HEK293 (cell line): ENCODE results near the gene KRI1.

Experiments
- CTCF ChIP-seq: fragments of 450-650 bp; formaldehyde crosslinking; IDR thresholded peaks from 2 replicates; pipeline ENCODE4 v1.5.1; 2016; ENCODE audit warnings: missing biosample characterization, missing genetic modification characterization
- GLI4 ChIP-seq: fragments of 450-650 bp; formaldehyde crosslinking; IDR thresholded peaks from 2 replicates; pipeline ENCODE4 v1.5.1; 2016; ENCODE audit warnings: missing biosample characterization, missing genetic modification characterization
- KLF10 ChIP-seq: fragments of 450-650 bp; IDR thresholded peaks from 2 replicates; pipeline ENCODE4 v1.5.1; 2018; ENCODE audit warnings: missing biosample characterization, mild to moderate bottlenecking, missing genetic modification characterization
- REST ChIP-seq: fragments of 450-650 bp; formaldehyde crosslinking; IDR thresholded peaks from 2 replicates; pipeline ENCODE4 v1.5.1; 2016; ENCODE audit warnings: missing biosample characterization, missing genetic modification characterization
- SALL2 ChIP-seq: fragments of 450-650 bp; formaldehyde crosslinking; IDR thresholded peaks from 2 replicates; pipeline ENCODE4 v1.5.0; 2017; ENCODE audit warnings: missing biosample characterization, mild to moderate bottlenecking, missing genetic modification characterization, borderline replicate concordance
- SP3 ChIP-seq: fragments of 450-650 bp; formaldehyde crosslinking; IDR thresholded peaks from 2 replicates; pipeline ENCODE4 v1.5.1; 2016; ENCODE audit warnings: missing biosample characterization, missing genetic modification characterization
- YY2 ChIP-seq: fragments of 450-650 bp; formaldehyde crosslinking; IDR thresholded peaks from 2 replicates; pipeline ENCODE4 v1.5.1; 2016; ENCODE audit warnings: missing biosample characterization, missing genetic modification characterization
- ZBTB10 ChIP-seq: fragments of 450-650 bp; formaldehyde crosslinking; IDR thresholded peaks from 2 replicates; pipeline ENCODE4 v1.5.1; 2016; ENCODE audit warnings: missing biosample characterization, missing genetic modification characterization
- ZBTB11 ChIP-seq: fragments of 450-650 bp; formaldehyde crosslinking; conservative IDR thresholded peaks from 2 replicates; pipeline ENCODE4 v1.5.1; 2016; ENCODE audit warnings: low read depth, missing biosample characterization, missing genetic modification characterization
- ZBTB7A ChIP-seq: fragments of 450-650 bp; formaldehyde crosslinking; IDR thresholded peaks from 2 replicates; pipeline ENCODE4 v1.5.1; 2016; ENCODE audit warnings: low read depth, missing biosample characterization, missing genetic modification characterization
- ZFHX2 ChIP-seq: fragments of 450-650 bp; formaldehyde crosslinking; conservative IDR thresholded peaks from 2 replicates; pipeline ENCODE4 v1.5.1; 2016; ENCODE audit warnings: missing biosample characterization, missing genetic modification characterization
- ZNF155 ChIP-seq: fragments of 450-650 bp; formaldehyde crosslinking; IDR thresholded peaks from 2 replicates; pipeline ENCODE4 v1.5.1; 2016; ENCODE audit warnings: missing biosample characterization, missing genetic modification characterization
- ZNF335 ChIP-seq: fragments of 450-650 bp; formaldehyde crosslinking; conservative IDR thresholded peaks from 2 replicates; pipeline ENCODE4 v1.5.1; 2016; ENCODE audit warnings: missing biosample characterization, missing genetic modification characterization
- ZNF416 ChIP-seq: fragments of 450-650 bp; formaldehyde crosslinking; IDR thresholded peaks from 2 replicates; pipeline ENCODE4 v1.5.1; 2016; ENCODE audit warnings: missing biosample characterization, missing genetic modification characterization
- ZNF518A ChIP-seq: fragments of 450-650 bp; formaldehyde crosslinking; conservative IDR thresholded peaks from 2 replicates; pipeline ENCODE4 v1.5.1; 2016; ENCODE audit warnings: low read depth, missing biosample characterization, missing genetic modification characterization
- ZNF561 ChIP-seq: fragments of 450-650 bp; IDR thresholded peaks from 2 replicates; pipeline ENCODE4 v1.5.1; 2018; ENCODE audit warnings: missing biosample characterization, missing genetic modification characterization, borderline replicate concordance
- ZNF654 ChIP-seq: fragments of 450-650 bp; formaldehyde crosslinking; IDR thresholded peaks from 2 replicates; pipeline ENCODE4 v1.5.1; 2016; ENCODE audit warnings: low read depth, missing biosample characterization, missing genetic modification characterization
- ZNF660 ChIP-seq: fragments of 450-650 bp; IDR thresholded peaks from 2 replicates; pipeline ENCODE4 v1.5.1; 2018; ENCODE audit warnings: missing biosample characterization, mild to moderate bottlenecking, missing genetic modification characterization
- ZNF792 ChIP-seq: fragments of 450-650 bp; formaldehyde crosslinking; IDR thresholded peaks from 2 replicates; pipeline ENCODE4 v1.5.1; 2016; ENCODE audit warnings: missing biosample characterization, missing genetic modification characterization
- ZNF843 ChIP-seq: fragments of 450-650 bp; formaldehyde crosslinking; IDR thresholded peaks from 2 replicates; pipeline ENCODE4 v1.5.1; 2016; ENCODE audit warnings: missing biosample characterization, missing genetic modification characterization

KRI1 gene

GRCh38 chr19:10565567-10566407, at the start of gene KRI1 (continued):
- TF ChIP-seq REST (tag by site-specific recombination) (no peak; the same call in none of the 2 replicates), YY2 (tag by site-specific recombination) (peak; percentile 71), ZBTB11 (tag by site-specific recombination) (peak; percentile 93), ZNF416 (tag by site-specific recombination) (no peak), ZNF518A (tag by site-specific recombination) (no peak), ZNF155 (no peak), SALL2 (tag by site-specific recombination) (no peak), ZBTB7A (tag by site-specific recombination) (peak; percentile 30; the same call in 1 of the 2 replicates), ZNF792 (no peak), ZFHX2 (tag by site-specific recombination) (peak; percentile 96), GLI4 (tag by site-specific recombination) (0 out of 2 replicates have a peak, but pooled peaks have one; percentile 68), ZNF843 (tag by site-specific recombination) (0 out of 2 replicates have a peak, but pooled peaks have one; percentile 28), KLF10 (tag by site-specific recombination) (peak; percentile 99), SP3 (tag by site-specific recombination) (peak; percentile 97), ZNF335 (tag by site-specific recombination) (peak; percentile 34; the same call in 1 of the 2 replicates), ZNF561 (tag by site-specific recombination) (peak; percentile 75; the same call in 1 of the 2 replicates), CTCF (peak; percentile 46), ZNF654 (no peak), ZNF660 (peak; percentile 44; the same call in 1 of the 2 replicates), ZBTB10 (tag by site-specific recombination) (peak; percentile 99)
